Neural cell (in vitro differentiated cells): ENCODE data around the gene KRT15. TPM values are rescaled to one million over a fixed set of nuclear protein-coding genes. Genes with fewer than 3 reads are reported as not detected.

Experiments used
- H2AFZ ChIP-seq: fragments of 200-600, 300-800 bp; sonication (generic), shearing (Covaris generic); 2 replicates; pipeline ENCODE4 v1.6.0; 2014; ENCODE audit warnings: low read depth, mild to moderate bottlenecking, antibody characterized with exemption, low read length, moderate library complexity
- H3F3A ChIP-seq: fragments of 200-600 bp; shearing (Covaris generic); 2 replicates; pipeline ENCODE4 v1.6.1; 2016; ENCODE audit warnings: mild to moderate bottlenecking, moderate library complexity, mixed read lengths, antibody characterized with exemption, low read length; ENCODE audit not compliant: insufficient read depth, poor library complexity, severe bottlenecking
- H3K27ac ChIP-seq: fragments of 200-600, 300-800 bp; sonication (generic), shearing (Covaris generic); 2 replicates; pipeline ENCODE4 v1.5.1; 2014; ENCODE audit warnings: mild to moderate bottlenecking, low read length, moderate library complexity
- H3K27me3 ChIP-seq: fragments of 300-800, 200-600 bp; sonication (generic), shearing (Covaris generic); 2 replicates; pipeline ENCODE4 v1.6.0; 2014; ENCODE audit warnings: mild to moderate bottlenecking, low read depth, low read length, moderate library complexity; ENCODE audit not compliant: insufficient read depth
- H3K36me3 ChIP-seq: fragments of 300-800, 200-600 bp; sonication (generic), shearing (Covaris generic); 2 replicates; pipeline ENCODE4 v1.5.1; 2014; ENCODE audit warnings: mild to moderate bottlenecking, antibody characterized with exemption, low read length, moderate library complexity; ENCODE audit not compliant: insufficient read depth
- H3K4me2 ChIP-seq: fragments of 300-800, 200-600 bp; sonication (generic), shearing (Covaris generic); 2 replicates; pipeline ENCODE4 v1.6.0; 2014; ENCODE audit warnings: mild to moderate bottlenecking, low read length
- H3K4me3 ChIP-seq: fragments of 300-800, 200-600 bp; sonication (generic), shearing (Covaris generic); 2 replicates; pipeline ENCODE4 v1.5.1; 2014; ENCODE audit warnings: mild to moderate bottlenecking, low read length, moderate library complexity
- H3K79me2 ChIP-seq: fragments of 200-600 bp; shearing (Covaris generic); replicated peaks from 2 replicates; pipeline ENCODE4 v1.6.0; 2014; ENCODE audit warnings: mild to moderate bottlenecking, low read length, moderate library complexity; ENCODE audit not compliant: insufficient read depth
- H3K9ac ChIP-seq: fragments of 300-800, 200-600 bp; sonication (generic), shearing (Covaris generic); 2 replicates; pipeline ENCODE4 v1.6.1; 2016; ENCODE audit warnings: mild to moderate bottlenecking, low read length, mixed read lengths
- H3K9me2 ChIP-seq: fragments of 200-600 bp; shearing (Covaris generic); 2 replicates; pipeline ENCODE4 v1.6.1; 2016; ENCODE audit warnings: mild to moderate bottlenecking, low read length, mixed read lengths; ENCODE audit not compliant: insufficient read depth
- H3K9me3 ChIP-seq: fragments of 200-600, 300-800 bp; sonication (generic), shearing (Covaris generic); 2 replicates; pipeline ENCODE4 v1.6.1; 2016; ENCODE audit warnings: mild to moderate bottlenecking, mixed run types, low read length, moderate library complexity, mixed read lengths
- H4K20me1 ChIP-seq: fragments of 200-600 bp; shearing (Covaris generic); 2 replicates; pipeline ENCODE4 v1.6.1; 2016; ENCODE audit warnings: mild to moderate bottlenecking, mixed run types; ENCODE audit not compliant: insufficient read depth
- CTCF ChIP-seq: fragments of 450-650 bp; IDR thresholded peaks from 2 replicates; pipeline ENCODE4 v1.5.1; 2014; ENCODE audit warnings: antibody characterized with exemption, mild to moderate bottlenecking, moderate library complexity; ENCODE audit not compliant: poor library complexity, severe bottlenecking
- EP300 ChIP-seq: fragments of 450-650 bp; conservative IDR thresholded peaks from 2 replicates; pipeline ENCODE4 v1.6.1; 2014; ENCODE audit warnings: antibody characterized with exemption, mild to moderate bottlenecking, moderate library complexity; ENCODE audit not compliant: poor library complexity, severe bottlenecking
- EZH2 ChIP-seq: fragments of 200-600, 300-800 bp; shearing (Covaris generic), sonication (generic); IDR thresholded peaks from 2 replicates; pipeline ENCODE4 v1.6.1; 2014; ENCODE audit warnings: antibody characterized with exemption, low read length, borderline replicate concordance, mild to moderate bottlenecking; ENCODE audit not compliant: insufficient read depth, poor library complexity, severe bottlenecking
- MXI1 ChIP-seq: fragments of 450-650 bp; conservative IDR thresholded peaks from 2 replicates; pipeline ENCODE4 v1.6.1; 2014; ENCODE audit warnings: antibody characterized with exemption, mild to moderate bottlenecking; ENCODE audit not compliant: poor library complexity, severe bottlenecking
- POLR2AphosphoS5 ChIP-seq: IDR thresholded peaks from 2 replicates; pipeline ENCODE4 v1.6.1; 2012
- RAD21 ChIP-seq: fragments of 450-650 bp; conservative IDR thresholded peaks from 2 replicates; pipeline ENCODE4 v1.6.1; 2014; ENCODE audit warnings: antibody characterized with exemption, mild to moderate bottlenecking, moderate library complexity
- REST ChIP-seq: IDR thresholded peaks from 2 replicates; pipeline ENCODE4 v1.6.1; 2012; ENCODE audit warnings: borderline replicate concordance
- SMC3 ChIP-seq: fragments of 450-650 bp; conservative IDR thresholded peaks from 2 replicates; pipeline ENCODE4 v1.6.1; 2014; ENCODE audit warnings: antibody characterized with exemption, mild to moderate bottlenecking, moderate library complexity; ENCODE audit not compliant: poor library complexity
- TAF1 ChIP-seq: IDR thresholded peaks from 2 replicates; pipeline ENCODE4 v1.6.1; 2012; ENCODE audit warnings: low read depth
- polyA plus RNA-seq: library from polyadenylated mRNA; depleted of rRNA; stranded (reverse); fragments of >200 nt; gene quantifications from 2 replicates; pipeline ENCODE4 v1.2.3, GENCODE V29; 2014

The KRT15 gene
- polyA plus RNA-seq, 1 donor from 2014 or later, result 0.09 TPM

GRCh38 chr17:41500131-41500911, 18.4 kb downstream of the KRT15 start:
- H2AFZ ChIP-seq, result no peak overlapping the region
- no peak overlapping the region for H3K9ac ChIP-seq
- H3K9me2 ChIP-seq, result no peaks in the 10 kb centered on the region
- no peaks in the 10 kb centered on the region for H3F3A ChIP-seq
- H3K4me2 ChIP-seq, result no peak overlapping the region
- no peak overlapping the region for H3K4me3 ChIP-seq
- no peaks in the 10 kb centered on the region for H4K20me1 ChIP-seq
- no peak overlapping the region for H3K27ac ChIP-seq
- H3K36me3 ChIP-seq, result no peaks in the 10 kb centered on the region
- H3K27me3 ChIP-seq, result no peaks in the 10 kb centered on the region
- TF ChIP-seq EP300 (no peak), TAF1 (no peak), EZH2 (no peak), REST (no peak), MXI1 (no peak), POLR2AphosphoS5 (no peak), CTCF (no peak), SMC3 (no peak), RAD21 (no peak)
- no peaks in the 10 kb centered on the region for H3K79me2 ChIP-seq
- no peaks in the 10 kb centered on the region for H3K9me3 ChIP-seq

- no peak overlapping the region for H2AFZ ChIP-seq
These were observed 19.0 kb downstream of the KRT15 start for GRCh38 chr17:41499714-41500113.

More at GRCh38 chr17:41499714-41500113, 19.0 kb downstream of the KRT15 start:
- H3K9me2 ChIP-seq, result no peaks in the 10 kb centered on the region
- no peak overlapping the region for H3K27ac ChIP-seq
- no peak overlapping the region for H3K4me3 ChIP-seq
- no peaks in the 10 kb centered on the region for H3K9me3 ChIP-seq
- H3K36me3 ChIP-seq, result no peaks in the 10 kb centered on the region
- no peak overlapping the region for H3K9ac ChIP-seq
- no peaks in the 10 kb centered on the region for H4K20me1 ChIP-seq
- no peaks in the 10 kb centered on the region for H3K79me2 ChIP-seq
- no peak for TF ChIP-seq MXI1
- TF ChIP-seq EZH2, result no peak
- no peak for TF ChIP-seq RAD21
- TF ChIP-seq TAF1, result no peak
- TF ChIP-seq EP300, result no peak
- no peak for TF ChIP-seq REST
- no peak for TF ChIP-seq SMC3
- no peak for TF ChIP-seq CTCF
- no peak for TF ChIP-seq POLR2AphosphoS5
- H3F3A ChIP-seq, result no peaks in the 10 kb centered on the region
- no peak overlapping the region for H3K4me2 ChIP-seq
- no peaks in the 10 kb centered on the region for H3K27me3 ChIP-seq
